Activated CD8-positive, alpha-beta memory T cell treated with anti-CD3 and anti-CD28 coated beads, Interleukin-2, amount 50 U/mL, for 1 hour (primary cell): Measurements from ENCODE around the gene CASKIN2.
"Not testable (repeated sequence)": the region's sequence is repeated elsewhere in the genome, so short reads cannot be mapped to it uniquely, and the experiment has no call there.

ENCODE experiments used
- DNase-seq: peaks from one replicate; pipeline ENCODE4 v3.0.0-alpha.2; 2020; ENCODE audit errors: extremely low read depth

CASKIN2 gene

GRCh38 chr17:75490953-75491649, 24.2 kb downstream of the CASKIN2 start:
- no peak for DNase-seq

GRCh38 chr17:75490173-75490743, 25.1 kb downstream of the CASKIN2 start:
- DNase-seq, result no peak

GRCh38 chr17:75489511-75489955, 25.8 kb downstream of the CASKIN2 start:
- DNase-seq, result no peak

GRCh38 chr17:75488693-75489510, 26.4 kb downstream of the CASKIN2 start:
- DNase-seq, result no peak

- no peak for DNase-seq
These were observed 27.8 kb downstream of the CASKIN2 start for GRCh38 chr17:75487351-75488070.

- DNase-seq, result no peak
These were observed 28.4 kb downstream of the CASKIN2 start for GRCh38 chr17:75486951-75487350.

- DNase-seq, result no peak
These were observed 29.2 kb downstream of the CASKIN2 start for GRCh38 chr17:75486151-75486550.

- DNase-seq, result no peak
These were observed 29.6 kb downstream of the CASKIN2 start for GRCh38 chr17:75485688-75486087.

- DNase-seq, result no peak
These were observed 33.0 kb downstream of the CASKIN2 start for GRCh38 chr17:75482098-75482942.

GRCh38 chr17:75481194-75482068, 33.9 kb downstream of the CASKIN2 start:
- DNase-seq, result no peak

GRCh38 chr17:75480281-75480680, 35.1 kb downstream of the CASKIN2 start:
- no peak for DNase-seq

- DNase-seq, result no peak
These were observed 36.8 kb downstream of the CASKIN2 start for GRCh38 chr17:75478508-75478907.

- DNase-seq, result not testable (repeated sequence)
These were observed 37.9 kb downstream of the CASKIN2 start for GRCh38 chr17:75477490-75477862.

GRCh38 chr17:75476752-75477489, 38.4 kb downstream of the CASKIN2 start:
- no peak for DNase-seq

GRCh38 chr17:75476271-75476671, 39.1 kb downstream of the CASKIN2 start:
- DNase-seq, result no peak

- DNase-seq, result no peak
These were observed 39.5 kb downstream of the CASKIN2 start for GRCh38 chr17:75475851-75476250.

- no peak for DNase-seq
These were observed 40.0 kb downstream of the CASKIN2 start for GRCh38 chr17:75475144-75475835.

GRCh38 chr17:75474736-75475135, 40.6 kb downstream of the CASKIN2 start:
- DNase-seq, result no peak

GRCh38 chr17:75473246-75473645, 42.1 kb downstream of the CASKIN2 start:
- no peak for DNase-seq
